ENCODE measurements around the gene RXFP2. TPM values are rescaled to one million over a fixed set of nuclear protein-coding genes. Genes with fewer than 3 reads are reported as not detected.

Gene RXFP2
- total RNA-seq, 1 donor from 2014 or later = not detected

DNA sequence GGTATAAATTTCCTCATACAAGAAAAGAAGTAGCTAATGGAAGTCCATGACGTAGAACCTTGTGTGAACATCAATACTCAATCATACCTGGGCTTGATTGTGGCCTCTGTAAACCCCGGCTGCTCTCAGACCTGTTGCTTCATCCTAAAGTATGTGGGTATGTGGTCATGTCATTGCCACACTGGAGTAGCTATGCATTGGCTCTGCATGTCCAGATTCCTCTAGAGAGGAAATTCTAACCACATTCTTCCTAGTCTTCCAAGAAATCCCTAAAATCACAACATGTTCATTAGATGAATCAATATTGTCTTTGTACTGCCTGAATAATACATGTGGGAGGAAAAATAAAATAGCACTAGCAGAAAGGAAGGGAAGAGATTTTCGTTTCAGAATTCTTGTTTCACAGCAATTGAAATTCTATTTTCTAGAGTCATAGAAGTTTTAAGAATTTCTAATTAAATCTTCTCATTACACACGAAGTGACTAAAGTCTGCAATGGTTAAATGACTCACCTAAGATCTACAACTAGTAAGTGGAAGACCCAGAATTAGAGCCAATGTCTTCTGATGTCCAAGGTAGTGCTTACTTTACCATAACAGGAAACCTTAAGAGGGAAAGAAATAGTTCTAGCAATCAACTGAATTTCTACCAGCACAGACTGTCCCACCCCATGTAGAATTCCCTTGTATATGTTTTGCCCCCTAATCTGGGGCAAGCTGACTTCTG lies 28.0 kb downstream of the RXFP2 start:
- DNase-seq (ENCODE audit: low spot score) = no peak

DNA sequence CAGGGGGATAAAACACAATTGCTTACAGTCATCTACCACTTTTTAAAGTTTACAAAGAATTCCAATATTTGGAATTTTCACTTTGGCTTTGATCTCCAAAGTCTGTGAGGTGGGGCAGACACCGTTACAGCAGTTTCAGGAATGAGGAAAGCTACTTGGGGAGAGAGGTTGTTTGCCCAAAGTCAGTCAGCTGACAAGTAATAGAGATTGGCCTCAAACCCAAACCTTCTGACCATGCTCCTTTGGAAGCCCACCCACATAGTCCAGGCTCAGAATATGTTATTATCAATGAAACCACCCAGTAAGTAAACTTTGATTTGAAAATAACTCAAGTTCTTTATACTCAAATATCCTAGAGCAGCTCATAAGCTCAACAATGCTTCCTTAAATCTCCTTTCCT lies 29.0 kb downstream of the RXFP2 start:
- DNase-seq (ENCODE audit: low spot score) = no peak

DNA sequence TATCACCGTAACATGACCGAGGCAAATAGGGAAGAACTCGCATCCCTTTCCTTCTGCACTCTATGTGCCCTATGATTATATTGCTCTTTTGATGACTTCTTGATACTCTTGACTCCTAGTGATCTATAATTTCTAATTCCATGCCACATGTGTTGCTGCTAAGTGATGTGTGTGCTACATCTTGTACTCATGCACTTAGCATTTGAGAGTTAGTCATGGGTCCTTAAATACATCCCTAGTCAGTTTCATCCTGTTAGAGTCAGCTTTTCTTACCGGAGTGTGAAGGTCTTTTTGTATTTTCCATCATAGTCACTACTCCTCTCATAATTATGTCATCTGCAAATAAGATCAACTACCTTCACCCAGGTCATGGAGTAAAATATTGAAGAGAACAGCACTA lies 30.2 kb downstream of the RXFP2 start:
- no peak for DNase-seq (ENCODE audit: low spot score)

DNA sequence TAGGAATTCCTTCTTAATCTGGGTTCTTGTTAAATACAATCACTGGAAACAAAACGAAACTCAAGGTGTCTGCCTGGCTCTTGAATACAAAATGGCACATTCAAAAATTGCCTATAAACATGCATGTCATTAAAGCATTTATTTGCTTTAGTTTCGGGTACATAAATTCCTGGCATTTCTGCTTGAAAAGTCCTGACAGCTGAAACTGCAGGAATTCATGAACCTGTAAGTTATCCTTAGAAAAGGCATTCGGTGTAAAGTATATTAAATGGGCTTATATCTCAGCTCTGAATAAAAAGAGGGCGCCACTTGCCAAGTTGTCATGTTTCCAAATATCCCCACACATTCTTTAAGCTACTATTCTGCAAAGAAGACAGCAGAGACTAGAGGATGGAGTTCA lies 32.9 kb downstream of the RXFP2 start:
- no peak for DNase-seq (ENCODE audit: low spot score)

DNA sequence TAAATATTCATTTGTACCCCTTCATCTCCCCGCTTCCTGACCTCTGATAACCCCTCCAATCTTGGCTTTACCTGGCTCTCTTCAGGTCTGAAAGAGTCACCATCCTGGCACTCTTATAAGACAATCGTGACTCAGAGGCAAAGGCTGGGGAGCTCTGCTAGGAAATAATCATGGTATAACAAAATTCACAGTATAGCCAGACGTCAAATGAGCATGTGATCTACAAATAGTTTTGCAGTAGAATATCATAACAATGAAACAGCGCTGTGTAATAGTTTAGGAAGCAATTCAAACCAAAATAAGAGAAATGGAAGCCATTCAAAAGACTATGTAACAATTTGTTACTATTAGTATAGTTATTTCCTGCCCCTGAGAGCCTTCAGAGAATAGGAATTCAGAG lies 34.2 kb downstream of the RXFP2 start:
- DNase-seq (ENCODE audit: low spot score) = no peak

DNA sequence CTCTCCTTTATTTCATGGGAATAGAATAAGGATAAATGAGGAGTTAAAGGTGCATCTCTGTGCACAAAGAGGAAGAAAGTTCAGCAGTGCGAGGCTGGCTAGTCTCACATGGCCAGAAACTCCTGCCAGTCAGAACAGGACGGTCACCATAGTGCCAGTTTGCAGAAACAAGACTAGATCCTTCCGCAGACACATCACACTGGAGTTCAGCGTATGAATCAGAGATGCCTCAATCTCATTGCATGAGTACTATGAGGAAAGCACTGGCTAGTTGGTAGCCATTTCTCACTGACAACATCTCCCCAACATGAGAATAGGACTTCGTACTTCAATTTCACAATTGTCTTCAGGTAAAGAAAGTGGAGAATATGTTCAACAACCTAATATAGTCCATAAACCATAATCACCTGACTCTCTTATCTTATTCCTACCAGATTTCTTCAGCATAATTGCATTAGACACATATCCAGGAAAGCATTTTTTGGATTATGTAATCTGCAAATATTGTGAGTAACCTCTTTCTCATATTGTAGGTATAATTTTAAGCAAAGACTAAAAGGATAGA lies 34.9 kb downstream of the RXFP2 start:
- no peak for DNase-seq (ENCODE audit: low spot score)

DNA sequence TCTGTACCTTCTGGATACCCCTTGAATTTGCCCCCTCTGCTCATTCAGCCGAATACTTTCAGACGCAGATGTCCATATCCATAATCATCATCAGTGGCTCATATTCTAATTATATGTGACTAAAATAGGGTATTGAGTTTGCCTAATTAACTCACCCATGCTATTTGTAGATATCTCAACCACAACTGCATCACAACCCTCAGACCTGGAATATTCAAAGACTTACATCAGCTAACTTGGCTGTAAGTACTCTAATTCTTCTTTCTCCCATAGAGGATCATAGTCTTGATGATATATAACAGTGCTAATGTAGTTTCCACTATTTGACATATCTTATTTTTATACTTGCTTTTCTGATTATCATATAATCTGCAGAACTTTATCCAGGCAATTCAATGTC lies 35.8 kb downstream of the RXFP2 start:
- no peak for DNase-seq (ENCODE audit: low spot score)

DNA sequence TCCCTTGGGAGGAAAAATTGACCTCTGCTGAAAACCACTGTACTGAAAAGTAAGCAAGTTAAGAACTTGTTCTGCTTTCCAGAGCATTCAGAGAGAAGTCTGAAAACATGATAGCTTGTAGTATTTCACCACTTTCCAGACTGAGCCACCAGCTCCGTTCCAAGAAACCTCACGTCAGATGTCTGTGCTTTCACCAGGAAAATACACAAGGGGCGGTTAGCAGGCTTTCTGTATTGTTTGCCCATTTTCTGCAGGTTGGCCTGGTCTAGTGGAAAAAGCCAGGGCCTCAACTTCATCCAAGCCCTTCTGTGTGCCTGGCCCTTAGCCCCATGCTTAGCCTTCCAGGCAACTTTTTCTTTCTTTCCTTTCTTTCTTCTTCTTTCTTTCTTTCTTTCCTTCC lies 36.4 kb downstream of the RXFP2 start:
- no peak for DNase-seq (ENCODE audit: low spot score)

DNA sequence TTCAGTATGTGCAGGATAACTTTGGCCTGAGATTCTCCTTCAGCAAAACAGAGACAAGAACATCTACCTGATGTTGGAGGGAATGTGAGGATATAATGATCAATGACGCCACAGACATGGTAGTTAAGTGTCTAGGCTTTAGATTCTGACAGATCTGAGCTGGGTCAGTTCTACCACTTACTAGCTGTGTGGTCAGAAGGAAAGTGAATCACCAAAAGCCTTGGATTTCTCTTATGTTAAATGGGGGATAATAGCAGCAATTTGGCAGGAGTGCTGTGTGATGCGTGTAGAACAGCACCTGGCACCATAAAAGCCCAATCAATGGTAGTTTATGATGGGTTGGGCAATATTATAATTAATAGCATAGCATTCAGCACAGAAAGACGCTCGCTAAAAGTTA lies 41.7 kb downstream of the RXFP2 start:
- no peak for DNase-seq (ENCODE audit: low spot score)

DNA sequence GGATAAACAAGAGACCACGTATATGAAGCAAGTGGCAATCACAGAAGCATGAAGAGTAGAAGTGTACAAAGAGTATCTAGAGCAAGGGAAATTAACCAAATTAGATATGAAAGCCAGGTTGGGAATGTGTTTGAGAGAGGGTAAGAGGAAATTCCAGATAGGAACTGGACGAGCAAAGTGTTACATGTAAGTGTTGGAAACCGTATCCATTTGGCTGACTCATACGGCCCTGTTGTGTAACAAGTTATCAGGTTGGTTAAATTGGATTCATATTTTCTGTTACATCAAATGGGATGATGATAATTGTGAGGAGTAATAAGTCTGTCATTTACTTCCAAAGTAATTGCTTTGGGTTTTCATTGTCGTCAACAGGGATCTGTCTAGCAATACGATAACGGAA lies 46.7 kb downstream of the RXFP2 start:
- DNase-seq (ENCODE audit: low spot score) = no peak

DNA sequence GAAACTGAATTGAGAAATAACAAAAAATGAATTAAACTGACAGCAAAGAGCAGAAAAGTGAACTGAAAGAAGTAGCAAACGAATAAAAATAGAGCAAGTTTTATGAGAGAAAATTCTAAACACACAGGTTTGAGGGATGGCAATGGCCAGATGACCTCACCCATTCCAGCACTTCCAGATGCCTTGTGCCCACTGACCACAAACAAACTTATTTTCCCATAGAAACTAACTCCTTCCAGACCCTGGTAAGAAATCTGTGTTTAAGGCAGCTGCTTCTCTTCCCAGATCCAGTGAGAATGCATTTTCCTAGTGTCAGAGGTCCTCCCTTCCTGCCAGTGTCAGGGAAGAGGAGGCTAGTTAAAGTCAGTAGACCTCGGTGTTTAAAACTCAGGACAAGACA lies 51.7 kb downstream of the RXFP2 start:
- no peak for DNase-seq (ENCODE audit: low spot score)

DNA sequence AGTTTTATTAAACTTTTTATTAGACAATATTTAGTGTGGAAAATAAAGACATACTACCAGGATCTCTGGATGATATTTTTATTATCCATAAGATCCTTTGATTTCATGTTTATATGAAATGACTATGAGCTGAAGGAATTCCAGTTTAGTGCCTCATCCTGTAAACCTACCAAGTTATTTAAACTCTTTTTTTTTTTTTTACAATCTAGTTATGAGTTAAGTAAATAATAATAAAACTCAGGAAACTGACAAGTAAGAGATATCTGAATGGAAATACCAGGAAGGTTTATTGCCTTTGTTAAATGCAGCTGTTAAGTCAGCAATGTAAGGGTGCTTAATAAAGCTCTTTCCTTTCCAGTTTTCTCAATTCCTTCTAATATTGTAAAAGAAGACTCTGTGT lies 53.9 kb downstream of the RXFP2 start:
- no peak for DNase-seq (ENCODE audit: low spot score)

DNA sequence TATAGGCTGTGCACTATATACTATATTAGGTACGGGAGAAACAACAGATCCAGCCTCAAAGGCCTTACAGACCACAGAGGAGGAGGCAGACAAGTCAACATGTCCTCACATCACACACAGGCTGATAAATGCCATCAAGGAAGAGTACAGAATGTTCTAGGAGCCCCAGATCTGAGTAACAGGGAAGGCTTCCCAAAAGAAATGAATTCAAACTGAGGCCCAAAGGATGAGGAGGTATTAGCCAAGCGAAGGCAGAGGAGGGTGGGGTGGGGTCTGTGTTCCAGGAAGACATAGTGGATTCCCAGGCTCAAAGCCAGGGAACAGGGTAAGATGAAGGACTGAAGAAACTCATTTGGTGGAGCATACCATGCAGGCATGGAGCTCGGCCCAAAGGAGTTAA lies 55.1 kb downstream of the RXFP2 start:
- DNase-seq (ENCODE audit: low spot score) = no peak

DNA sequence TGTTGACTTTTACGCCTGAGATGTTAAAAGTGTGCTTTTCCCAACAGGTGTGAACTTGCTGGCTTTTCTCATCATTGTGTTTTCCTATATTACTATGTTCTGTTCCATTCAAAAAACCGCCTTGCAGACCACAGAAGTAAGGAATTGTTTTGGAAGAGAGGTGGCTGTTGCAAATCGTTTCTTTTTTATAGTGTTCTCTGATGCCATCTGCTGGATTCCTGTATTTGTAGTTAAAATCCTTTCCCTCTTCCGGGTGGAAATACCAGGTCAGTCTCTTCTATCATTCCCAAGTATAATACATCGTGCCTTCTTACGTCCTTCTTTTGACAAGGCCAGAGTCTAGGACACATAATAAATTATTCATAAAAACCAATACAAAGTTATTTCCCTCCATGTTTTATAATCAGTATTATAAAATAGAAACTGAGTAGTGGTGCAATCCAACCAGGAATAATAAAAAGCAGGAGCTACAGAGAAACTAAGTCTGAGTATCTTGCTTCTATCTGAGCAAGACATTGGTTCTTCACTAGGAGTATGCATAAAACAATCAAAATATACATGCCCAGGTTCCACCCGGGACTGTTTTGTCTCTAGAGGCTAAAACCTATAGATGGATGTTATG lies 57.9 kb downstream of the RXFP2 start:
- DNase-seq (ENCODE audit: low spot score) = no peak

DNA sequence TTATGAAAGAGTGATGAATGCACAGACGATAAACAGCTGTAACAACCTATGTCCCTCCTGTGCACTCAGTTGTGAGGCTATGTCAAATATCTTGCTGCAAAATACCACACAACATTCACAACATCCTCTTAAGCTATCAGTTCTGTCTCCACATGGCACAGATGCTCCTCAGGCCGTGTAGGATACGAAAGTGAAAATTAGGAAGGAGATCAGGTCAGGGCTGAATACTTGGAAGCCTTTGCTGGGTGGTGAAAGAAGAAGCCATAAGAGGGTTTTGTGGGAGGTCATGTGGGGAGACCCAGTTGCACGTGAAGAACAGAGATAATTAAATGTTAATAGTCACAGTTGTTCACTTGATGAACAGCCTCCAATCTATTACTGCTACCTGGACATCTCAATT lies 58.9 kb downstream of the RXFP2 start:
- no peak for DNase-seq (ENCODE audit: low spot score)

DNA sequence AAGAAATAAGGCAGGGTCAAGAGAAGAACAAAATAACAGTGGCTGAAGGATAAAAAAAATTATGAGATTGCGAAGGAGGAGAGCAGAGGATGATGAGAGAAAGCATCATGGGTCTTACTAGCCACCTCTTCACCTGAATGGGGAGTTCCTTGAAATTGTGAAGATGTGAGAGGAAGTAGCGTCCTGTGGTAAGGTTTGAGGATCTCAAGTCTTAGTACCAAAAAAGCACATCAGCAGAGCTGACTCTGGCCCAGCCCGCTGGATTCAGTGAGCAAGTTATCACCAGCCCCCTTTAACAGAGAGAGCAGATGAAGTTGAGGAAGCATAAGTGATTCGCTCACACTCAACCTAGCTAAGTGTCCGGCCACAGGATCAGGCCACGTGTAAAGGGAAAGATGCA lies 61.8 kb downstream of the RXFP2 start:
- DNase-seq (ENCODE audit: low spot score) = no peak

DNA sequence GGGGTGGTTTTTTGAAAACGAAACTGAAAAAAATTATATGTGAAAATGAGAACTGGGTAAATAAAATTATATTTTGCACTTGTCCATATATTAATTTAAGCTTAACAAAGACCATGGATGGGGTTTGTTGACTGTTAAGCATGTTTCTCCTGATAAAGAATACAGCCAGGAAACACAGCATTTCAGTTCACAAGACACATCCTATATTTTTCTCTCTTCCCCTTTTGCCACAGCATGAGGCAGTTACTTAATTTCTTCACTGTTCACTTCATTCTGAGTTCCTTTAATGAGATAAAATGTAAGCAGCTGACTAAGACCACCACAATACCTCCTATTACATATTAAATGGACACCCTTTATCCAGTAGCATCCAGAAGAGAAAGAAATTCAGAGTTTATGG lies 64.0 kb downstream of the RXFP2 start:
- no peak for DNase-seq (ENCODE audit: low spot score)

DNA sequence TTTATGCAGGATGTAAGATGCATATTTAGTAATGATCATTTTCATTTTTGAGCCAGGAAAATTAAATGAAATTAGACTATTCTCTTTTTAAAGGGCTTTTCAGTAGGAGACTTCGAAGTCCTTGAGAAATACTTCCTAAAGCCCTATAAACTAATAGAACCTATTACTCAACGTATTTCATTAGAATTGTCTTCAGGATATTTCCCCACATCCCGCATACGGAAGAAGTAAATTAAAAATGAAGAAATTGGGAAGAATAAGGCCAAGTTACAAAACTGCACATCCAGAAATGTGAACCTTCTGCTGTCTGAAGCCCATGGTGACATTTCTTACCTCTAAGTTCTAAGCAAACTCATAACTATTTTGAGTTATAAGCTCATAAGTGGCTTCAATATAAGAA lies 66.5 kb downstream of the RXFP2 start:
- no peak for DNase-seq (ENCODE audit: low spot score)

DNA sequence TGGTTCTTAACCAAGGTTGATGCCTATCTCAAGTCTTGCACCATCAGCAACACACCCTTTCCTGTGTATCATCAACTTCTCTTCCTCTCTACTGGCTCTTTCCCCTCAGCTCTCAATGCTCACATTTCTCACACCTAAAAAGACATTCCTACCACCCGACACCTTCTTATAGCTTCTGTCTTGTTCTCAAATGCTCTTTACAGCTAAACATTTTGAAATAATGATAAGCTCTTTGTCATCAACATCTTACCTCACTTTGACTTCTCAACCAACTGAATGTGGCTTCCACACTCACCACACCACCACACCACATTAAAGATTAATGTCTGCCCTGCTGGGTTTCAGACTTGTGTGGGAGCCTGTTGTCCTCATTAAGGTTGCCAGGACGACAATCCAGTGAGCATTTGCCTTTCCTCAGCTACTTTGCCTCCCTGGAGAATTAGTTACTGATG lies 67.8 kb downstream of the RXFP2 start:
- DNase-seq (ENCODE audit: low spot score) = no peak

DNA sequence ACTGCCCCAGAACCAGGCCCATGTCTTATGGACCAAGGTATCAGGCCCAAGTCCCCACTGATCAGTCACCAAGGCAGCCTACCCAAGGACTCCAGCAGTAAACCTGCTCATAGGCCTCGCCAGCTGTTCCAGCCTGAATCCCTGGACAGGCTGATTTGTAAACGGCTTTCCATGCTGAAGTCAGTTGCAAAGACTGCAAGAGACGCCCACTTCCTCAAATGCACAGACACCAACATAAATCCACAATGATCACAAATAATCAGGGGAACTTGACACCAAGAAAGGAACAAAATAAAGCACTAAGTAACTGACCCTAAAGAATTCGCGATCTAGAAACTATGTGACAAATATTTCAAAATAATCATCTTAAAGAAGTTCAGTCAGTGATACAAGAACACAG lies 75.2 kb downstream of the RXFP2 start:
- DNase-seq (ENCODE audit: low spot score) = no peak

DNA sequence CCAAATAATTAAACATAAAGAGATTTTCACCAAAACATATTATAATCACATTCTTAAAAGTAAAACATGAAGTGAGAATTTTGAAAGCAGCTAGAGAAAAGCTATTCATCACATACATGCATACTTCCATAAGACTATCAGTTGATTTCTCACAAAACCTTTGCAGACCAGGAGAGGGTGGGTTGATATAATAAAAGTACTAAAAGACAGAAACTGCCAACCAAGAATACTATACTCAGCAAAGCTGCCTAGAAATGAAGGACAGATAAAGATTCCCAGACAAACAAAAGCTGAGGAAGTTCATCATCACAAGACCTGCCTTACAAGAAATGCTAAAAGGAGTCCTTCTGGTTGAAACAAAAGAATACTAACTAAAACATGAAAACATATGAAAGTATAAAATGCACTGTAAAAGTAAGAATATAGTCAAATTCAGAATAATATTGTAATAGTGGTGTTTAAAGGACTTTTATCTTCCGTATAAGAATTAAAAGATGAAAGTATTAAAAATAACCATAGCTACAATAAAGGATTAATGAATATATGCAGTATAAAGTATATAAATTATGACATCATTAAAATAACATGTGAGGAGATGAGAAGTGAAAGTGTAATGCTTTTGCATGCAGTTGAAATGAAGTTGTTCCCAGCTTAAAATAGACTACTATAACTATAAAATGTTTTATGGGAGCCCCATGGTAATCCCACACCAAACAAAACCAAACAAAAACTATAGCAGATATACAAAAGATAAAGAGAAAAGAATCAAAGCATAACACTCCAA lies 76.2 kb downstream of the RXFP2 start:
- no peak for DNase-seq (ENCODE audit: low spot score)

DNA sequence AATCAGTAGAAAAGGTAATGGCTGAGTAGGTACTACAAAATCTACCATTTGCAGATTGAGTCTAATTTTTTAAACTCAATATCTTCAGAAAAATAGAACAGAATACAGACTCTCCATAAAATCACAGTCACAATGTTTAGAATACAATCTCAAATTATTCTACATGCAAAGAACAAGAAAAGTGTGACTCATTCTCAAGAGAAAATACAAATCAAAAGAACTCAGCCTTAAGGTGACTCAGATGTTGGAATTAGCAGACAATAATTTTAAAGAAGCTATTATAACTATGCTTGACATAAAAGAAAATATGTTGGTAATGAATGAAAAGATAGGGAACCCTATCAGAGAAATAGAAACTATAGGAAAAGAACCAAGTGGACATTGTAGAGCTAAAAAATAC lies 78.9 kb downstream of the RXFP2 start:
- DNase-seq (ENCODE audit: low spot score) = no peak

All from ureter (tissue), 1 donor.